ENCODE results near the gene PLXNB2.

PLXNB2 gene

DNA sequence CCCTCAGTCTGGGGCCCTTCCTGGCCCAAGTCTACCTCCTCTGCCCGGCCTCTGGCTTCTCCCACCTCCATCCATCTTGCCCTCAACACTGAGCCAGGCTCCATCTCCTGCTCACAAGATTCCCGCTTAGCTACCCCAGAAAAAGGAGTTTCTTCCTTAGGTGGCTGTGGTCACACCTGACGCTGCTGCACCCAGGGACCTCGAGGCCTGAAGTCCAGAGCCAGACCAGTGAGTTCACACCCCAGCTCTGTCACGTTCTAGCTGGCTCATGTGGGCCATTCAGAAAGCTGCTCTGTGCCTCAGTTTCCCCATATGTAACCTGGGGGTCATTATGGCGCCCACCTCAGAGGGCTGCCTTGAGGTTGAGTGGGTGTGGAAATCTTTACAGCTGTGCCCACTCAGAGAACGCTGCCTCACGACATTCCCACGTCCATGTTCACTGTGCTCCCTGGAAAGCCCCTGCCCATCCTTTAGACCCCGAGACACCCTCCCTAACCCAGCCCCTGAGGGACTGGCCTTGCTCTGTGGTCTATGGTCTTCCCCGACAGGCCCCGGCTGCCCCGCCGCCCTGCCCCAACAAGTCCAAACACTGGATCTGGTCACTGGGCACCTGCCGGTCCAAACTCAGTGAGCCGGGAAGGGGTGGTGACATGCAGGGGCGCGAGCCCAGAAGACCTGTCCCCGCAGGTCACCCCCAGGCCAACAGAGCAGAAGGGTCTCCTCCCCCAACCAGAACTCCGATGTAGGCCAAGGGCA lies 9.8 kb downstream of the PLXNB2 start:
- TF ChIP-seq SIN3A (IDR thresholded peaks at IDR 0.05; ENCODE audit: borderline replicate concordance, insufficient read depth, low read length) (no peak), TAF1 (IDR thresholded peaks at IDR 0.05; ENCODE audit: borderline replicate concordance, insufficient read depth, low read length) (no peak), FOXP2 (optimal IDR thresholded peaks at IDR 0.05; ENCODE audit: borderline replicate concordance, extremely low read depth, extremely low read length, insufficient read depth) (no peak), POLR2AphosphoS5 (IDR thresholded peaks at IDR 0.05; ENCODE audit: low read depth, low read length) (no peak)
- TF ChIP-seq, protein P1, sequence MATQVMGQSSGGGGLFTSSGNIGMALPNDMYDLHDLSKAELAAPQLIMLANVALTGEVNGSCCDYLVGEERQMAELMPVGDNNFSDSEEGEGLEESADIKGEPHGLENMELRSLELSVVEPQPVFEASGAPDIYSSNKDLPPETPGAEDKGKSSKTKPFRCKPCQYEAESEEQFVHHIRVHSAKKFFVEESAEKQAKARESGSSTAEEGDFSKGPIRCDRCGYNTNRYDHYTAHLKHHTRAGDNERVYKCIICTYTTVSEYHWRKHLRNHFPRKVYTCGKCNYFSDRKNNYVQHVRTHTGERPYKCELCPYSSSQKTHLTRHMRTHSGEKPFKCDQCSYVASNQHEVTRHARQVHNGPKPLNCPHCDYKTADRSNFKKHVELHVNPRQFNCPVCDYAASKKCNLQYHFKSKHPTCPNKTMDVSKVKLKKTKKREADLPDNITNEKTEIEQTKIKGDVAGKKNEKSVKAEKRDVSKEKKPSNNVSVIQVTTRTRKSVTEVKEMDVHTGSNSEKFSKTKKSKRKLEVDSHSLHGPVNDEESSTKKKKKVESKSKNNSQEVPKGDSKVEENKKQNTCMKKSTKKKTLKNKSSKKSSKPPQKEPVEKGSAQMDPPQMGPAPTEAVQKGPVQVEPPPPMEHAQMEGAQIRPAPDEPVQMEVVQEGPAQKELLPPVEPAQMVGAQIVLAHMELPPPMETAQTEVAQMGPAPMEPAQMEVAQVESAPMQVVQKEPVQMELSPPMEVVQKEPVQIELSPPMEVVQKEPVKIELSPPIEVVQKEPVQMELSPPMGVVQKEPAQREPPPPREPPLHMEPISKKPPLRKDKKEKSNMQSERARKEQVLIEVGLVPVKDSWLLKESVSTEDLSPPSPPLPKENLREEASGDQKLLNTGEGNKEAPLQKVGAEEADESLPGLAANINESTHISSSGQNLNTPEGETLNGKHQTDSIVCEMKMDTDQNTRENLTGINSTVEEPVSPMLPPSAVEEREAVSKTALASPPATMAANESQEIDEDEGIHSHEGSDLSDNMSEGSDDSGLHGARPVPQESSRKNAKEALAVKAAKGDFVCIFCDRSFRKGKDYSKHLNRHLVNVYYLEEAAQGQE (IDR thresholded peaks at IDR 0.05; ENCODE audit: insufficient read depth in 1 of 2, low read depth in 2 of 2, low read length in 2 of 2): no peak

DNA sequence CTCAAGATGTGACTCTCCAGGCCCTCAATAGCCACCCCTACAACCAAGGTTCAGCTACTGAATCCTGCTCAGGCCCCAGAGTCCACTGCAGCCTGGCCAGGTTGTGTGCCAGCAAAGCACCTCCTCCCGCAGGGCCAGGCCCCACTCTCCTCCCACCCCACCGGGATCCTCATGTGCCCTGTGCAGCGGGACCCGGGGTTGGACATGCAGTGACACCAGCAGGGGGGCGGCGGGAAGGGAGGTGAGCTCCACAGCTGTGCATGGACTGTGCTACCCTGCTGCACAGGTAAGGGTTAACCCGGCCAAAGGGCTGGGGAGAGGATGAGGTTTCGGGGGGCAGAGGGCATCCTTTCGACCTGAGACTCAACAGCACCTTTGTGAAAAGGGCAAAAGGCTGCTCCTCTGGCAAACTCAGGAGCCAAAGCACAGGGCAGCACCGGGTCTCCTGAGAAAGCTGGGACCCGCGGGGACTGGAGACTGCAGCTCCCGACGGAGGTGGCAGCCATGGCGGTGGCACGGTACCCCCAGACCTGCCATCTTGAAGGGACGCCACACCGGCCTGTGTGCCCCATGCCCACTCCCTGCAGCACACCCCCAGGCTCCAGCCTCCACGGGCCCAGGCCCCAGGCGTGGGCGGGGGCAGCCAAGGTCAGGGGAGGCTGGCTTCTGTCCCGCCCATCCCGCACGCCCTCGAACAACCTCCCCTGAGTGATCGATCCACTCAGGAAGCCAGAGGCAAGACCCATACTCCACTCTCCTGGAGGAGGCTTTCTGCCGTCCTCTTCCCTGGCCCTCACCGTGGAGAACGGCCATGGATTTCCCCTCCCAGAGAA lies 10.6 kb downstream of the PLXNB2 start:
- no peak for TF ChIP-seq POLR2AphosphoS5 (IDR thresholded peaks at IDR 0.05; ENCODE audit: low read depth, low read length)
- no peak for TF ChIP-seq SIN3A (IDR thresholded peaks at IDR 0.05; ENCODE audit: borderline replicate concordance, insufficient read depth, low read length)
- TF ChIP-seq, protein P1 (IDR thresholded peaks at IDR 0.05; ENCODE audit: insufficient read depth in 1 of 2, low read depth in 2 of 2, low read length in 2 of 2): no peak
- TF ChIP-seq FOXP2 (optimal IDR thresholded peaks at IDR 0.05; ENCODE audit: borderline replicate concordance, extremely low read depth, extremely low read length, insufficient read depth): no peak
- no peak for TF ChIP-seq TAF1 (IDR thresholded peaks at IDR 0.05; ENCODE audit: borderline replicate concordance, insufficient read depth, low read length)

GRCh38 chr22:50294319-50294656 lies 13.2 kb downstream of the PLXNB2 start:
- TF ChIP-seq SIN3A (IDR thresholded peaks at IDR 0.05; ENCODE audit: borderline replicate concordance, insufficient read depth, low read length) (no peak), TAF1 (IDR thresholded peaks at IDR 0.05; ENCODE audit: borderline replicate concordance, insufficient read depth, low read length) (no peak), POLR2AphosphoS5 (IDR thresholded peaks at IDR 0.05; ENCODE audit: low read depth, low read length) (no peak), FOXP2 (optimal IDR thresholded peaks at IDR 0.05; ENCODE audit: borderline replicate concordance, extremely low read depth, extremely low read length, insufficient read depth) (no peak)
- TF ChIP-seq, protein P1 (IDR thresholded peaks at IDR 0.05; ENCODE audit: insufficient read depth in 1 of 2, low read depth in 2 of 2, low read length in 2 of 2): no peak

DNA sequence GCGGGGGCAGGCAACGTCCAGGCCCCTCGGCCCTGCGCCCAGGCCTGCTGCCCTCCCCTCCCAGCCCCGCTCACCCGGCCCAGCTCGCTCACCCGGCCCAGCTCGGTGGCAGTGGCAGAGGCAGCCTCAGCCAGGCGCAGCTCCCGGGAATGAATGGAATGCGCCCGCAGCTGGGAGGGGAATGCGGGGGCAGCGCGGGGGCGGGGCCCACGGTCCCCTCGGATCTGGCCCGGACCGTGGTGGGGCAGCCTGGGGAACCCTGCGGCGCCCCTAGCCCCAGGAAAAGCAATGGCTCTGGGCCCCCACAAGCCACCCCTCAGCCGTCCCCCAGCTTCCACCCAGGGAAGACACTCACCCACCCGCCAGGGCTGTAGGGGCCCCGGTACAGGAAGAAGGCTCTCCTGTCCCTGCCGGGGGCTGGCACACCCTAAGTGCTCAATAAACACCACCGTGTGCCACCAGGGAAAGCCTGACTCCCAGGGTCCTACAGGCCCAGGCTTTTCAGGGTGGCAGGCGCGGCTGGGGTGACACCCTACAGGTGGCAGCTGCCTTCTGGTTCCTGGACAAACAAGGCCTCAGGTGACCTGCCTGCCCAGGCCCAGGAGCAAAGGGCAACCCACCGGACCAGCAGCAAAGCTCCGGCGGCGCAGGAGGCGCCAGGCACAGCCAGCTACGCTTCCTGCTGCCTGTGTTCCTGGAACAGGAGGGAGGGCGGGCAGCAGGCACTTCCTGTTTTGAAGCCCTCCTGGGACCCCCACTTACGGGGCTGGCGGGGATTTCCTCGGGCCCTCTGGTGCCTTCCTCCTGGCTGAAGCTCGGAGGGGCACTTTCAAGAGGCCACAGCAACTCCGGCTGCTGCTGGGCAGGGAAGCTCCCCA lies 13.8 kb downstream of the PLXNB2 start:
- peak; percentile 2 for TF ChIP-seq FOXP2 (optimal IDR thresholded peaks at IDR 0.05; ENCODE audit: borderline replicate concordance, extremely low read depth, extremely low read length, insufficient read depth)
- TF ChIP-seq TAF1 (IDR thresholded peaks at IDR 0.05; ENCODE audit: borderline replicate concordance, insufficient read depth, low read length): no peak
- TF ChIP-seq, protein P1 (IDR thresholded peaks at IDR 0.05; ENCODE audit: insufficient read depth in 1 of 2, low read depth in 2 of 2, low read length in 2 of 2): no peak
- TF ChIP-seq SIN3A (IDR thresholded peaks at IDR 0.05; ENCODE audit: borderline replicate concordance, insufficient read depth, low read length): no peak
- TF ChIP-seq POLR2AphosphoS5 (IDR thresholded peaks at IDR 0.05; ENCODE audit: low read depth, low read length): no peak
